ENCODE measurements around the gene SLC7A8.

Gene SLC7A8

DNA sequence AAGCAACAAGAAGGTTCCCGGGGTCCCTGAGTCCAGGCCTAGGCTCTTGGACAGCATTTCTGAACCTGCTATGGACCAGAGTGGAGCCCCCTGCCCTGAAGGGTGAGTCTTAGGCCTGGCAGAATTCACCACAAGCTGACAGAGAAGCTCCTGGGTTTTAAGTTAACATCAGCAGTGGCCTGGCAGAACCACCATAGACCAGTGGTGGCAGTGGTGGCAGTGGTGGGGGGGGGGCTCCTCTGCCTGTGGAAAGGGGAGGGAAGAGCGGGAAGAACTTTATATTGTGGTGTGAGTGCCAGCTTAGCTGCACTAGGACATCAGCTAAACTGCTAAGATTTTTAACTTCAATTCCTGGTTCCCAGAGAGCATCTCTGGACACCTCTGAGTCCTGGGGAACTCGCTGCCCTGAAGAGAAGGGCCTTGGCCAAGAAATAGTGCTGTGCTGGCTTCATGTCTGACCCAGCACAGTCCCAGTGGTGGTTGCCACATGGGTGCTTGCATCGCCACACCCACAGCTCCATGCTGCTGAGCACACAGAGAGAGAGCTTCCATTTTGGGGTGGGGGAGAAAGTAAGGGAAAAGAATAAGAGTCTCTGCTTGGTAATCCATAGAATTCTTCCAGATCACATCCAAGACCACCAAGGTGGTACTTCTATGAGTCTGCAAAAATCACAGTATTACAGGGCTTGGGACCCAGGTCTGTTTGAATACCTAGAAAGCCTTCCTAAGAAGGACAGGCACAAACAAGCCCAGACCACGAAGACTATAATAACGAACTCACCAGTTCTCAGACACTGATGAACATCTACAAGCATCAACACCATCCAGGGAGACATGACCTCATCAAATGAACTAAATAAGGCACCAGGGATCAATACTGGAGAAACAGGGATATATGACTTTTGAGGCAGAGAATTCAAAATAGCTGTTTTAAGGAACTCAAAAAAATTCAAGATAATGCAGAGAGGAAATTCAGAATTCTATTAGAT is 33.9 kb upstream of the SLC7A8 start:
- TF ChIP-seq RAD21 (IDR thresholded peaks at IDR 0.05; ENCODE audit: low read depth) (no peak), CREB1 (IDR thresholded peaks at IDR 0.05; ENCODE audit: low read depth) (no peak), EGR1 (IDR thresholded peaks at IDR 0.05) (no peak), FOXM1 (IDR thresholded peaks at IDR 0.05; ENCODE audit: borderline replicate concordance, low read depth) (no peak), ZBTB7A (IDR thresholded peaks at IDR 0.05; ENCODE audit: low read depth) (no peak), NFIC (IDR thresholded peaks at IDR 0.05) (no peak), TCF12 (IDR thresholded peaks at IDR 0.05; ENCODE audit: low read depth) (no peak), CEBPB (IDR thresholded peaks at IDR 0.05) (no peak), TEAD4 (IDR thresholded peaks at IDR 0.05) (no peak), TAF1 (IDR thresholded peaks at IDR 0.05; ENCODE audit: low read depth) (no peak), YY1 (IDR thresholded peaks at IDR 0.05; ENCODE audit: low read depth) (no peak)
- TF ChIP-seq, protein P1, sequence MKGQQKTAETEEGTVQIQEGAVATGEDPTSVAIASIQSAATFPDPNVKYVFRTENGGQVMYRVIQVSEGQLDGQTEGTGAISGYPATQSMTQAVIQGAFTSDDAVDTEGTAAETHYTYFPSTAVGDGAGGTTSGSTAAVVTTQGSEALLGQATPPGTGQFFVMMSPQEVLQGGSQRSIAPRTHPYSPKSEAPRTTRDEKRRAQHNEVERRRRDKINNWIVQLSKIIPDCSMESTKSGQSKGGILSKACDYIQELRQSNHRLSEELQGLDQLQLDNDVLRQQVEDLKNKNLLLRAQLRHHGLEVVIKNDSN (IDR thresholded peaks at IDR 0.05), result no peak
- TF ChIP-seq, protein P2, sequence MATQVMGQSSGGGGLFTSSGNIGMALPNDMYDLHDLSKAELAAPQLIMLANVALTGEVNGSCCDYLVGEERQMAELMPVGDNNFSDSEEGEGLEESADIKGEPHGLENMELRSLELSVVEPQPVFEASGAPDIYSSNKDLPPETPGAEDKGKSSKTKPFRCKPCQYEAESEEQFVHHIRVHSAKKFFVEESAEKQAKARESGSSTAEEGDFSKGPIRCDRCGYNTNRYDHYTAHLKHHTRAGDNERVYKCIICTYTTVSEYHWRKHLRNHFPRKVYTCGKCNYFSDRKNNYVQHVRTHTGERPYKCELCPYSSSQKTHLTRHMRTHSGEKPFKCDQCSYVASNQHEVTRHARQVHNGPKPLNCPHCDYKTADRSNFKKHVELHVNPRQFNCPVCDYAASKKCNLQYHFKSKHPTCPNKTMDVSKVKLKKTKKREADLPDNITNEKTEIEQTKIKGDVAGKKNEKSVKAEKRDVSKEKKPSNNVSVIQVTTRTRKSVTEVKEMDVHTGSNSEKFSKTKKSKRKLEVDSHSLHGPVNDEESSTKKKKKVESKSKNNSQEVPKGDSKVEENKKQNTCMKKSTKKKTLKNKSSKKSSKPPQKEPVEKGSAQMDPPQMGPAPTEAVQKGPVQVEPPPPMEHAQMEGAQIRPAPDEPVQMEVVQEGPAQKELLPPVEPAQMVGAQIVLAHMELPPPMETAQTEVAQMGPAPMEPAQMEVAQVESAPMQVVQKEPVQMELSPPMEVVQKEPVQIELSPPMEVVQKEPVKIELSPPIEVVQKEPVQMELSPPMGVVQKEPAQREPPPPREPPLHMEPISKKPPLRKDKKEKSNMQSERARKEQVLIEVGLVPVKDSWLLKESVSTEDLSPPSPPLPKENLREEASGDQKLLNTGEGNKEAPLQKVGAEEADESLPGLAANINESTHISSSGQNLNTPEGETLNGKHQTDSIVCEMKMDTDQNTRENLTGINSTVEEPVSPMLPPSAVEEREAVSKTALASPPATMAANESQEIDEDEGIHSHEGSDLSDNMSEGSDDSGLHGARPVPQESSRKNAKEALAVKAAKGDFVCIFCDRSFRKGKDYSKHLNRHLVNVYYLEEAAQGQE (IDR thresholded peaks at IDR 0.05; ENCODE audit: low read depth), result no peak
- TF ChIP-seq, protein P3, sequence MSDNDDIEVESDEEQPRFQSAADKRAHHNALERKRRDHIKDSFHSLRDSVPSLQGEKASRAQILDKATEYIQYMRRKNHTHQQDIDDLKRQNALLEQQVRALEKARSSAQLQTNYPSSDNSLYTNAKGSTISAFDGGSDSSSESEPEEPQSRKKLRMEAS (IDR thresholded peaks at IDR 0.05), result no peak

DNA sequence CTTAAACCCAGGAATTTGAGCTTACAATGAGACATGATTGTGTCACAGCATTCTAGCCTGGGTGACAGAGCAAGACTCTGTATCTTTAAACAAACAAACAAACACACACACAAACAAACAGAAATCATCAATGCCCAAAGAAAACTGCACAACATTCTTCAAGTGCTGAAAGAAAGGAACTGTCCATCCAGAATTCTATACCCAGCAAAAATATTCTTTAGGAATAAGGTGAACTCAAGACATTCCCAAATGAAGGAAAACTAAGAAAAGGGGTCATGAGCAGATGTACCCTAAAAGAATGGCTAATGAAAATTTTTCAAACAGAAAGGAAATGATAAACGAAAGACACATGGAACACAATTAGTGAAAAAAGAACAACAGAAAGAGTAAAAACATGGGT is 32.0 kb upstream of the SLC7A8 start:
- TF ChIP-seq TAF1 (IDR thresholded peaks at IDR 0.05; ENCODE audit: low read depth), result no peak
- TF ChIP-seq TCF12 (IDR thresholded peaks at IDR 0.05; ENCODE audit: low read depth), result no peak
- TF ChIP-seq, protein P2 (IDR thresholded peaks at IDR 0.05; ENCODE audit: low read depth), result no peak
- TF ChIP-seq EP300 (IDR thresholded peaks at IDR 0.05; ENCODE audit: borderline replicate concordance), result no peak
- TF ChIP-seq, protein P3 (IDR thresholded peaks at IDR 0.05), result no peak
- no peak for TF ChIP-seq ZBTB7A (IDR thresholded peaks at IDR 0.05; ENCODE audit: low read depth)

DNA sequence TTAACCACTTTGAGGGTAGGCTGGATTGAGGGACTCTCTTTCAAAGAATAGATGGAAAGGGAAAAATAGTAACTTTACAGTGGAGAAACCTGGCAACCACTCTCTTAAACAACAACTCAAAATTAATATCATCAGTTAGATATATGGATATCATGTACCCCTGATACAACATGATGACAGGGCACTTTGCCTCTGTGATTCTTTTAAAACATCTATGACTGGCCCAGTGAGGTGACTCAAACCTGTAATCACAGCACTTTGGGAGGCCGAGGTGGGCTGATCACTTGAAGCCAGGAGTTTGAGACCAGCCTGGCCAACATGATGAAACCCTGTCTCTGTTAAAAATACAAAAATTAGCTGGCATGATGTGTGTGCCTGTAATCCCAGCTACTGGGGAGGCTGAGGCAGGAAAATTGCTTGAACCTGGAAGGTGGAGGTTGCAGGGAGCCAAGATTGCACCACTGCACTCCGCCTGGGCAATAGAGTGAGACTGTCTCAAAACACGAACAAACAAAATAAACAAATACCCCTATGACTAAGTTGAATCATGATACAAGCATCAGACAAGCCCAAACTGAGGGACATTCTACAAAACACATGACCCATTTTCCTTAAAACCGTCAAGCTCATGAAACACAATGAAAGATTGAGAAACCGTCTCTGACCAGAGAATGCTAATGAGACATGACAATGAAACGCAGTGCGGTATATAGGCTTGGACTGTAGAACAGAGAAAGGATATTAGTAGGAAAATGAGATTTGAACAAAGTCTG is 26.4 kb upstream of the SLC7A8 start:
- TF ChIP-seq FOXM1 (IDR thresholded peaks at IDR 0.05; ENCODE audit: borderline replicate concordance, low read depth) (no peak), ZBTB7A (IDR thresholded peaks at IDR 0.05; ENCODE audit: low read depth) (no peak), EGR1 (IDR thresholded peaks at IDR 0.05) (no peak), CREB1 (IDR thresholded peaks at IDR 0.05; ENCODE audit: low read depth) (no peak), EP300 (IDR thresholded peaks at IDR 0.05; ENCODE audit: borderline replicate concordance) (no peak), TAF1 (IDR thresholded peaks at IDR 0.05; ENCODE audit: low read depth) (no peak), TCF12 (IDR thresholded peaks at IDR 0.05; ENCODE audit: low read depth) (no peak), RAD21 (IDR thresholded peaks at IDR 0.05; ENCODE audit: low read depth) (no peak), TEAD4 (IDR thresholded peaks at IDR 0.05) (no peak), NFIC (IDR thresholded peaks at IDR 0.05) (no peak), YY1 (IDR thresholded peaks at IDR 0.05; ENCODE audit: low read depth) (no peak), CEBPB (IDR thresholded peaks at IDR 0.05) (no peak)
- TF ChIP-seq, protein P2 (IDR thresholded peaks at IDR 0.05; ENCODE audit: low read depth), result no peak
- TF ChIP-seq, protein P3 (IDR thresholded peaks at IDR 0.05), result no peak
- TF ChIP-seq, protein P1 (IDR thresholded peaks at IDR 0.05), result no peak

Measured in Ishikawa (cell line).